GM18861 (cell line): ENCODE results near the gene CHRNA5.

Source experiments
- ATAC-seq: cut with Tn5 transposase; IDR thresholded peaks from one replicate; pipeline ENCODE4 v1.9.1; 2021; ENCODE audit not compliant: unreplicated experiment

CHRNA5 gene

GRCh38 chr15:78620021-78620526 lies 54.8 kb downstream of the CHRNA5 start:
- no peak for ATAC-seq

- ATAC-seq = no peak
These were observed 55.5 kb downstream of the CHRNA5 start, which contains the start of gene CHRNA3 for GRCh38 chr15:78620527-78621421. Gene CHRNA3, minus strand, starts transcription at chr15:78620996. Its CDS starts 202 bp downstream, at chr15:78620794.

DNA sequence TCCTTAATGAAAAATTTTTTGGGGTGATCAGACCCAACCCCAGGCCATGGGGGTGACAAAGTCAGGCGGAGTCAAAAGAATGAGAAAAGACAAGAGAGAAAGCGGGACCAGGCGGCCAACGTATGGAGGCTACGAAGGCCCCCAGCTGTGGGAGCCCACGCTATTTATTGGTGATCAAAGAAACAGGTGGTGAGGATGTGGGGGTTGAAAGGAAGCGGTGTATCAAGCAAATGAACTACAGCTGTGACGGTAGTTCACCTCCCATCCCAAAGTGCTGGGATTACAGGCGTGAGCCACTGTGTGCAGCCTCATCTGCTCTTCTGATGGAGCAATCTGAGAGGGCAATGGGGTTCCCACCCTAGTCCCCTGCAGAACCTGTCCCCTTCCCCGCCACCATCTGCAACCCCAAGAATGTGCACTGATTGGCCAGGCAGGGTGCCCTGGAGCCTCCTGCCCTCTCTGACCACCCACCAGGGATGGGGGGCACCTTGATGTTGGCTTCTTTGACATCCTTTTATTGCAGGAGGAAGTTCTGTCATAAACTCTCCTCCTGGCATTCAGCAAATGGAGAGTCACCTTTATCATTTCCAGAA lies 56.6 kb downstream of the CHRNA5 start:
- ATAC-seq = no peak

DNA sequence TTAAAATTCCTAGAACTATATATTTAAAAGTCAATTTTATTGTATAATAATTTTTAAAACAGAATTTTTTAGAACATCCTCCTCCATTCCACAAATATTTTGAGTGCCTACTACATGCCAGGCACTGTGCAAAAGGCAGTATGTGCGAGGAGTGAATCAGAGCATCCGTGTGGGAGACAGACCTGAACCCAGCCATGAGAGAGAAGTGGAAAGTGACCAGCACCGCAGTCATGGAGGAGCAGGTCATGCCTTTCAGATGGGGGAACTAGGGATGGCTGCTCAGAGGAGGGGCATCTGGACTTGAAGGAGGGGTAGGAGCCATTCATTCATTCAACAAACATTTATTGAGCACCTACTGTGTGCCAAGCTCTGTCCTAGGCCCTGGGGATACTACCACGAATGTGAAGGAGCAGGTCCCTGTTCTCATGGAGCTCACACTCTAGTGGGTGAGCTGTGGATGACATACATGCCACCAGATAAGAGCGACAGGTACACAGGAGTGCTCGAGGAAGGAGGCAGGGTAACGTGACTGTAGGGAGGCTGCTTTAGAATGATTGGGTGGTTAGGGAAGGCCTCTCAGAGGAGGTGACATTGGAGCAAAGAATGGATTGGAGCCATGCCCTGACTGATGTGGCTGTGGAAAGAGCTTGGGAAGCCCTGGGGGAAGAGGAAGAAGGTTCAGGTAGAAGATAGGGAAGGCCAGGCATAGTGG lies 58.6 kb downstream of the CHRNA5 start:
- ATAC-seq = no peak

DNA sequence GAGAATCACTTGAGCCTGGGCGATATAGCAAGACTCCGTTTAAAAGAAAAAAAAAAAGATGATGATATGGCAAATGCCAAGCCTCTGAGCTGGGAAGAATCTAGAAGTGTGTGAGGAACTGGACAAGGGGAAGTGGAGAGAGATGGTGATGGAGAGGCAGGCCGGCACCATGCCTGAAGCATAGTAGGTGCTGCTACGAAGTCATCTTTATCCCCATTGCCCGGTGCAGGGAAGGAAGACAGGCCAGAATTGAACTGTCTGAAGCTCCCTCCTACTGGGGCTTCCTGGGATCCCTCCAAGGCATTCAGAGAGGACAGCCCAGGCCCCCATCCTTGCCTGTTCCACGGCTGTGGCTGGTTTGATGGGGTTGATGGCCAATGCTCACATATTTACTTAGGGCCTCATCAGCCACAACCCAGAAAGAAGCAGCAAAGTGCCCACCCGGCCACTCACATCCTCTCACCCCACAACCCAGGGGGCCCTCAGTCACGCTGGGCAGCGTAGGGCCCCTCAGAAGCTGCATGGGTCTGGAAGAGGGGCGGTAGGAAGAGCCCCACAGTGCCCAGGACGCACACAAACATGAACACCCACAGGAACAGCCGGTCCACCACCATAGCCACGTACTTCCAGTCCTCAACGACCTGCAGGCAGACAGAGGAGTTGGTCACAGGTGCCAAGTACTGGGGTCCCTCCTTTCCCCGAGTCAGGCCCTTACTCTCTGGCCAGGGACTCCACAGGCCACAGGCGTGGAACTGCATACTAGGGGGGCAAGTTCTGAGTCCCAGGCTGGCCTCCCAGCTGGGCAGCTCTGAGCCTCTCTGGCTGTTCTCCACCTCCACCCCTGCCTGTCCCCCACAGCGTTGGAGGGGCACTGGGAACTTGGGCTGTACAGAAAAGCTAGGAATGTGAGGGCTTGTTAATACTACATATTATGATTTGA lies 59.6 kb downstream of the CHRNA5 start:
- no peak for ATAC-seq

DNA sequence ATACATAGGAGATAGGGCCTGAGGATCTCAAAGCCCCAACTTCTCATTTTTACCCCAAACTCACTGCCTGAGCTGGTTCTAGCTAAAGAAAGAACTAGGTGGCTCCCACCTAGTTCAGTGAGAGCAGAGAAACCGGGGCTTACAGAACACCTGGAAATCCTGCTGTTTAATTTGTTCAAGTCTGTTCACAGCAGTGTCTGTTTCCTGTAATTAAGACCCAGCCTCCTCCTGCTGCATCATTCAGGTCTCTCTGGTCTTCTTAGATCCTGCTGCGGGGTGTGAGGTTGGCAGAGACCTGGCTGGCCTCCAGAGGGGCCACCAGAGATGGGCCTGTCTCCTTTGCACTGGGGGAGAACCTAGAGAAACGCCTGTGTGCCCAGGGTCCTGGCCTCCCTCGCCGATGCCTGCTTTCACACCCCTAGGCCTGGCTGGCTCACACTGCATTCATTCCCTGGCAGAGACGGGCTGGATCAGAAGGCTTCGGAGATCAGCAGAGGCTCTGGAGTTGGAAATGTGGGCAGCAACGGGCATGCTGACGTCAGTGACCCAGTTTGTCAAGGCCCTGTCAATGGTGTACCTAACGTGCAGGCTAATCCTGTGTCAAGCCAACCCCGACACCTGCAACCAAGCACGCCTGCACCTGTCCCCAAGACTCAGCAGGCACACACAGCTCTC lies 60.4 kb downstream of the CHRNA5 start:
- no peak for ATAC-seq

GRCh38 chr15:78626381-78626995 lies 61.2 kb downstream of the CHRNA5 start:
- no peak for ATAC-seq

DNA sequence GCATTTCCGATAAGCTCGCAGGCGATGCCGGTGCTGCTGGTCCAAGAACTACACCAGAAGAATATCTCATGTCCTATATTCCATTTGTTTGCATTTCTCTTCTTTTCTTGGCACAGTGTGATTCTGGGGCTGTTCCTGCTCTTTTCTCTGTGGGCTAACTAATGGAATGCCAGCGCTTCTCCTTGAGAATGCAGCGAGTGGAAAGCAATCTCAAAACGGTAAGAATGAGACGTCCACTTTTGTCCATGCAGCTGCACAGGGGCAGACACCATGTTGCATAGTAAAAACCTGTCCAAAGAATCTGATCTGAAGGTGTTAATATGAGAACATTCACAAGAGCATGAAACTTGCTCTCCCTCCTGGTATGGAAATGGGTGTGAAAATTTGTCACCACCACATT lies 62.0 kb downstream of the CHRNA5 start:
- no peak for ATAC-seq

DNA sequence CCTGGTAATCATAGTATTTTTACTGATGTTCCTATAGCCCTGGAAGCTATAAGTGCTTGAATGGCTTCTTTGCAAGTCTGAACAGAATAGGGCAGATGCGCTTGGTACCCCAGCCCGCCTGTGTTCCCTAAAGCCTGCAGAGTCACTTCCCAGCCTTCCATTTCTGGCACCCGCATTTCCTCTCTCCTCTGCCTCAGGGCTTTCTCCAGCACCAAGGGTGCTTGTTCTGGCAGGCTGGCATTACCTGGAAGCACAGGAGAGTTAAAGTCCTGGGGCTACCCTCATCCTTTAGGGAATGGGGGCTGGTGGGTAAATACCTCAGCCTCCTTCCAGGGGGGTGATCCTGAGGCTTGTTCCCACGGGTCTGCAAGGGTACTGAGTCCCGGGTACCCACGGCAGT lies 62.9 kb downstream of the CHRNA5 start:
- ATAC-seq = no peak

DNA sequence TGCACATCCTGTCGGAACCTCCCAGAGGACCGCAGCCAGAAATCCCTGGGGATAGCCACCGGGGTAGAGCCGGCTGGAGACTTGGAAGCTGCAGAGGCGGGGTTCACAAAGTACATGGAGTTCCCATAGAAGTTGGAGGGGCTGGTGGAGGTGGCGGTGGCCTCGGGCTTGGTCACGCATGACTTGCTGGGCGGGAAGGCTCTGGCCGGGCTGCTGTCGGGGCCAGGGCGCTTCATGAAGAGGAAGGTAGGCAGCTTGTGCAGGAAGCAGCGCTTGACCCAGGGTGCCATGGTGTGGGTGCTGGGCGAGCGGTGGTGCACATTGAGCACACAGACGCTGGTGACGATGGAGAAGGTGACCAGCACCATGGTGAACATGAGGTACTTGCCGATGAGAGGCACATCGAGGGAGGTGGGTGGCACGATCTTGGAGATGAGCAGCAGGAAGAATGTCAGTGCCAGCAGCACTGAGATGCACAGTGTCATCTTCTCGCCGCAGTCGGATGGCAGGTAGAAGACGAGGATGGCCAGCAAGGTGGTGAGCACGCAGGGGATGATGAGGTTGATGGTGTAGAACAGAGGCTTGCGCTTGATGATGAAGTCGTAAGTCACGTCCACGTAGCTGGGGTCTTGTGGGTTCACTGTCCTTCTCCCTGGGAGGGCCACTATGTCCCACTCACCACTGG lies 63.9 kb downstream of the CHRNA5 start:
- ATAC-seq = no peak

DNA sequence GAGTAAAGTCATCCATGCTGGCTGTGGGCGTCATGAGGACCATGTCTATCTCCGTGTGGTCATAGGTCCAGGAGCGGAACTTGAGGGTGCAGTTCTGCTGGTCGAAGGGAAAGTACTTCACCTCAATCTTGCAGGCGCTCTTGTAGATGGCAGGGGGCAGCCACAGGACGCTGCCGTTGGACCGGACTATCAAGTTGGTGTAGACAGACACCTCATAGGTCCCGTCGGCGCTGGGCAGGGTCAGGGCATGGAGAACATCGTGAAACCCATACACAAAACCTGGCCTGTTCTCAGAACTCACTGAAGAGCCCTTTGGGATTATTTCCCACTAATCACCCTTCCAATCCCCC lies 64.4 kb downstream of the CHRNA5 start:
- ATAC-seq = no peak

DNA sequence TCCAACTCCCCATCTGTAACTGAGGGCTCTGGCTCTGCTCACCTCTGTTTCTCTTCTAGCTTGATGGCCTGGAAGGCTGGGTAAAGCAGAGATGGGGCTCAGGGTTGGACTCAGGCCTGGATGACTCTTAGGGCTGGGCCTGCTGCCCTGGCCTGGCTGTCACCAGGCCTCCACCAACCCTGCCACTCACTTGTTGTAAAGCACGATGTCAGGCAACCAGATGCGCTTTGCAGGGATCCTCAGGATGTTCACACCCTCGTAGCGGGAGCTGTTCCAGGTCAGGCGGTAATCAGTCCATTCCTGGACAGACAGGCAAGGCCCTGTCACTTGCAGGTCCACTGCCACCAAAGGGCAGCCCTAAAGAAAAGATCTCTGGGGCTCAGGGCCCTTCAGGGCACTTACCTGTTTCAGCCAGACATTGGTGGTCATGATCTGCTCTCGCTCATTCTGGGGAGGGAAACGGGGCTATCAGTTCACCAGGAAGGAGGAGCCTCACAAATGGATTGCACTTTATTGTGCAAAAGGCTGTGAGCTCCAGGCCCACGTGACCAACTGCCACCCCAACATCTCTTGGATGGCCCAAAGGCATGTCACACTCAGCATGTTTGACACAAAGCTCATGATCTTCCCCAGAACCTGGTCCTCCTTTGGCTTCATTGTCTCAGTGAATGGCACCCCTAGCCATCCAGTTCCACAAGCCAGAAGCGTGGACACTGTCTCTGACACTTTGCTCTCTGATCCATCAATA lies 65.7 kb downstream of the CHRNA5 start:
- ATAC-seq = no peak

- no peak for ATAC-seq
These were observed 68.0 kb downstream of the CHRNA5 start for GRCh38 chr15:78633348-78633747.

DNA sequence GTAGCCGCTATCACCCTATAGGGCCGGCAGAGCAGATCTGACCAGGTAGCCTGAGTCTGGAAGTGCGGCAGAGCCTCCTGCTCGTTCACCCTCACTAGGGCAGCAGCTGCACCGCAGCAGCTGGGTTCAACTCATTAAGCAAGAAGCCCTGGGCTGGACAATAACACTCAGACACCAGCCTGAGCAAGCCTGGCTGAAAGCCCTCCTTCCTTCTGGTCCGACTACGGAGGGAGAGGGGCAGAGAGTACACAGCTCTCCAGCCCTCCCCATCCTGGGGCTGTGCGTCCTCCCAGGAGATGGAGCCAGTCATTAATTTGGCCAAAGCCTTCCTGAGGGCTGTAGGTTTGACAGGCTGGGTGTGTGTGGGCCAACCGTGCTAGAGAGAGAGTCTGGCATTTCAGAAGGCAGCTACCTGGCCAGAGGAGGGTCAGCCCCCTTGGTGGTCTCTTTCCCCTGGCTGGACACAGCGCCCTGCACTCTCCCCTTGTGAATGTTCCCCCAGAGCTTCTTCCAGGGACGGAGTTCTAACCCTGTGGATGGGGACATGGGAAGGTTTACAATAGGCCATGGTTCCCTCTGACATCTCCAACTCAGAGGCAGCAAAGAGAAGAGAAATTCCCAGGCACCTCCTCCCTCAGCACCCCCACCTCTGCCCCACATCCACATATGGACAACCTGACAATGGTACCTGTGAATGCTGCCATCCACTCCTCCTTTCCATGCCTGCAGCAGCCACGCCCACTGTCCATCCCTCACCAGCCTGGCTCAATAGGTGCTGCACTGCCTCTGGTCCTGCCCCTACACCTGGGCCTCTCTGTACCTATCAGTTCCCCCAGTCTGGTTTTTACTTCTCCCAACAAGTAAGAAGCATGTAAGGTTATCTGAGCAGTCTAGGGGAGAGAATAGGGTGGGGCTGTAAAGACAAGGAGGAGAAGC lies 69.2 kb downstream of the CHRNA5 start:
- no peak for ATAC-seq

DNA sequence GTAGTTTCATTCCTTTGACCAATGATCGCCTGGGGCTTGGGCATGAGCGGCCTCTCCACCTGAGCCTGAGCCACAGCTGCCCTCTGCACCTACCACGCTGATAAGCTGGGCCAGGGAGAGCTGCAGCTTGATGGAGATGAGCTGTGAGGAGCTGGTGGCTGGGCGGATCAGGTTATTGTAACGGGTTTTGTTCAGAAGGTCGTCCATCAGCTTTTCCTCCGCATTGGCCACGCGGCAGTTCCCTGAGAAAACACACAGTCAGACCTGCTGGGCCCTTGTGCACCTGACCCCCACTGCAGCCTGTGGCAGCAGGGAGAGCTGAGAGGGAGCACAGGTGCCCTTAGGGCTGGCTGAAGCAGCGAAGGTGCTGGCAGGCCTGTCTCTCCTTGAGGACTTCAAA lies 70.0 kb downstream of the CHRNA5 start:
- no peak for ATAC-seq

DNA sequence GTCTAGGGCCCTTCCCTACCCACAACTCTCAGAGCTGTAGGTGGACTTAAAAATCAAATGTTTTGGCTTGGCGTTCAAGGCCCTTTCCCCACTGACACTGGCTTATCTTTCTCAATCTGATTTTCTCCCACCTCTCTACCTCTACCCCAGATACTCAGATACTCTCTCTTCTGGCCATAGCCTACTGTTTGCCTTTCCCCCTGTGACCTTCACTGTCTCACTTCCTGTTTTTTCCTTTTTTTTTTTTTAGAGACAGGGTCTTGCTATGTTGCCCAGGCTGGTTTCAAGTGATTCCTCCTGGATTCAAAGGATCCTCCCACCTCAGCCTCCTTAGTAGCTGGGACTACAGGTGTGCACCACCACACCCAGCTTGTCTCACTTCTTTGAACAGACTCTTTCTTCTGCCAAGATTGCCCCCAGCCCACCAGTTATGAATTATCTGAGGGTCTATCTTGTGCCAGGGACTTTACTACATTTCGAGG lies 71.1 kb downstream of the CHRNA5 start:
- no peak for ATAC-seq

DNA sequence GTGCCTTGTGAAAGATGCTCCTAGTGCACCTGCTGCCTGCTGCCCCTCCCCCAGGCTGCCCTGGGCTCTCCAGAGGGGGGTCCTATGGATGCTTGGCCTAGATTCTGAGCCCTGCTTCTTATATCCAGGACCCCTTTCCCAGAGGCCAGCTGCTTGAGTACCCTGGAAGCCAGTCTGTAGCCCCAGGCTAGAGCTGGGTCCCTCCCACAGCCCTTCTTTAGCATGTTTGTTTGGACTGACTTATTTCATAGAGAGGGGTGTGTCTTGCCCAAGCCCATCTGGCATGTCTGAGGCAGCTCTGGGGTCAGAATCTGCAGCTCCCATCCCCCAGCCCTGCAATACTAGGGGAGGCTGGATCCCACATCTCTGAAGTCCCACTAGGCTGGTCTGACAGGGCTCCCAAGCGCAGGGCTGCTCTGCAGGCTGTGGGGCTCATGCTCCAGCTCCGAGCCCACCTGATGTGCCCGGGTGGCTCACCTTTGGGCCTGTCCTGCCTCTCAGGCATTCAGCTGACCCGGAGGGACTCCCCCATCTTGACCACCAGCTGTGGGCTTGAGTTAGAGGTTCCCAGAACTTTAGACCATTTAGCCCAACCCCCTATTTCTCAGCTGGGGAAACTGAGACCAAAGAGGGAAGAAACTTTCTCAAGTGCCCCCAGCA lies 72.6 kb downstream of the CHRNA5 start:
- no peak for ATAC-seq
